ENCODE measurements around the gene IGSF10.
"Not testable (repeated sequence)": the region's sequence is repeated elsewhere in the genome, so short reads cannot be mapped to it uniquely, and the experiment has no call there.

The IGSF10 gene

DNA sequence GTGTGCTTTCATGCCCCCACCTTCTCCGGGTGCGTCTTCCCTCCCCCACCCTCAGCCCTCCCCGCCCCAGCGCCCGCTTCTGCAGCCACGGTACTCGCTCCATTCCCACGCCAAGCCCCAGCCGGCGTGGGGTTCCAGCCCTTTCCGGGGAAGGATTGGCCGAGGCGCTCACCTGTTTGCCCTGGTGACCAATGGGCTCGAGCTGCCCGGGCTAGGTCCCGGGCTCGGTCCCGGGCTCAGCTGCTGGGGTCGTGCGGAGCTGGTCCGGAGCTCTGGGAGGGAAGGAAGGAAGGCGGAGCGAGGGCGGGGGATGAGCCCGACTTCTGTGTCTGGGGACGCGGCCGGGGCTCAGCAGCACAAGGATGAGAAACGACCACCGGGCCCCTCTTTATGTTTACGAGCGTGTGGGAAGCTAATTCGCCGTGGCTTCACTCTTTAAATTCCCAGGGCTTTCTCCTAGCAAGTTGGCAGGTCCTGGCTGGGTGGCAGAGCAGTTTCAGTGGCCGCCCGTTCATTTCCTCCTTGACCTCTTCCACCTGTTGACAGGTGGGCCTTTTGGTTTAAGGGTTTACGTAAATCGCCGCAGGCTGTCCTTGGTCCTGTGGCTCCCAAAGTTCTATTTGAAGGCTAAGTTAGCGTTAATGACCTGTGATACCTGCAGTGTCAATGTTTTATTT lies at the start of gene IGSF10:
TSS of gene IGSF10 (minus strand) at position 288 of the 677 bp plus-strand sequence. CDS start 2,352 bp downstream, outside the sequence.
- no peak for DNase-seq

- DNase-seq: not testable (repeated sequence)
Observed at GRCh38 chr3:151509468-151510135, 48.7 kb upstream of the IGSF10 start.

DNA sequence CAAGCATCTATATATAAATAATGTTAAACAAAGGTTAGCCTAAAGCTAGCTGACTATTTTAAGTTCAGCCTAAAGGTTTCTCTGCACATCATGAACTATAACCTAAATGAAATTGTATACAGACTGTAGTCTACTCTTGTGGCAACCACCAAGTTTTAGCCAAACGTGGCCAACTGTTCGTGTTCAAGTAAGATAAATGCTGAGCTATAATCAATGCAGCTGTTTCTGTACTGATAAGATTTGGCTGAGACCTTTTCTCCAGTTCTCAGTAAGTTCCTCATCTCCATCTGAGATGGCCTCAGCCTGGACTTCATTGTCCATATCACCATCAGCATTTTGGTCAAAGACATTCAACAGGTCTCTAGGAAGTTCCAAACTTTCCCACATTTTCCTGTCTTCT lies 43.7 kb upstream of the IGSF10 start:
- DNase-seq: no peak

GRCh38 chr3:151503074-151503473 lies 42.2 kb upstream of the IGSF10 start:
- DNase-seq: no peak

GRCh38 chr3:151501923-151502632 lies 41.2 kb upstream of the IGSF10 start:
- DNase-seq: no peak

DNA sequence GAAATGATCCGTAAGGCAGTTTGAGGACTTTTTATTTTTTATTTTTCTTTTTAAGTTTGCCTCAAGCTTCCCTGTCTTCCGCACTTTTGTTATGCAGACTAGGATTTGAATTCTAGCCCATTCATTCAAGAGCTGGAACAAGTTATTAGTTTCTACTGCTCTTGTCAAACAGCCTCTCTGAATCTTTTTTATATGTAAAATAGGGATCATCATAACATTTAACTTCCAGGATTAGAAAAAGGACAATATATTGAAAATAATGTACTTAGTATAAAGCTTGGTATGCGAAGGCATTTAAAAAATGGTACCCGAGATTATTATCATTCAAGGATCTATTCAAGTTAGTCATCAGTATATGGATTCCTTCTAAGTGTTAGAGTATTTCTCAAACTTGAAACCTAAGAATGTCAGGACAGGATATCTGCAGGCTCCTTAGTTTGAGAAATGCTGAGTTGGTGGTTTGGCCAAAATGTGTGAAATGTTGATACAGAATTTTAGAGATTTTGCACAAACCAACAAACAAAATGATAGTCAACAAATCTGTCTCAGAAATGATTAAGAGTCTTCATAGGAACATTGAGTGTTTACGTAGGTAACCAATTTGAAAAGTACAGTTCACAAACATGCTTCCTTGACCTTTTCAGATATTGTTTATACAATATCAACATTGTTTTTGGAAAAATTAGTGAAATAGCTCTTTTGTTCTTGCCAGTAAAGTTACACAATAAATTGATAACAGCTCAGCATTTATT lies 40.5 kb upstream of the IGSF10 start:
- no peak for DNase-seq

DNA sequence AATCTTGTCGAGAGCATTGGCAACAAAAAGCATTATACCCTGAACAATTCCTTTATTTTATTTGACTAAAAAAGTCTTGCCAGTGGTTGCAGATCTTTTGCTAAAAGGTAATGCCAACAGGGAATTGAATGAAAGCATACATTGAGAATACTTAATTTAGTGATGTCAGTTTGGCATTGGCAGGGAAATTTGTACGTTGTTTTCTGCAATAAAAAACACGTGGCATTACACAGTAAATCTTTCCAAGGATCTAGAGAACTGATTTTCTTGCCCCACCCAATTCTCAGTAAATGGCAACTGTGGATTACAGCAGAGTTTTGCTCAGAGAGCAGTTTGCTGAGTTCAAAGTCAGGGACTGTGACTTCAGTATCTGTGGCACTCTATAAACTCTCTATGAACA lies 38.3 kb upstream of the IGSF10 start:
- DNase-seq: no peak

DNA sequence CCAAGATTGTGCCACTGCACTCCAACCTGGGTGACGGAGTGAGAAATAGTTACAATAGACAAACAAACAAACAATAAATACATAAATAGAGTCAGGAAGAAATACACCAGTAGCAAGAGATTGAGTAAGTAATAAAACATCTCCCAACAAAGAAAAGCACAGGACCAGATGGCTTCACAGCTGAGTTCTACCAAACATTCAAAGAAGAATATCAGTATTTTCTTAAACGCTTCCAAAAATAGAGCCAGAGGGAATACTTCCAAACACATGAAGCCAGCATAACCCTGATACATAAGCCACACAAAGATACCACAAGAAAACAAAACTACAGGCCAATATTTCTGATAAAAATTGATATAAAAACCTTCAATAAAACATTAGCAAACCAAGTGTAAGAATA lies 30.7 kb upstream of the IGSF10 start:
- no peak for DNase-seq

DNA sequence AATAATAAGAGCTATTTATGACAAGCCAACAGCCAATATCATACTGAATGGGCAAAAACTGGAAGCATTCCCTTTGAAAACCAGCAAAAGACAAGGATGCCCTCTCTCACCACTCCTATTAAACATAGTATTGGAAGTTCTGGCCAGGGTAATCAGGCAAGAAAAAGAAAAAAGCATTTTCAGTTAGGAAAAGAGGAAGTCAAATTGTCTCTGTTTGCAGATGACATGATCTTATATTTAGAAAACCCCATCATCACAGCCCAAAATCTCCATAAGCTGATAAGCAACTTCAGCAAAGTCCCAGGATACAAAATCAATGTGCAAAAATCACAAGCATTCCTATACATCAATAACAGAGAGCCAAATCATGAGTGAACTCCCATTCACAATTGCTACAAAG lies 27.0 kb upstream of the IGSF10 start:
- not testable (repeated sequence) for DNase-seq

DNA sequence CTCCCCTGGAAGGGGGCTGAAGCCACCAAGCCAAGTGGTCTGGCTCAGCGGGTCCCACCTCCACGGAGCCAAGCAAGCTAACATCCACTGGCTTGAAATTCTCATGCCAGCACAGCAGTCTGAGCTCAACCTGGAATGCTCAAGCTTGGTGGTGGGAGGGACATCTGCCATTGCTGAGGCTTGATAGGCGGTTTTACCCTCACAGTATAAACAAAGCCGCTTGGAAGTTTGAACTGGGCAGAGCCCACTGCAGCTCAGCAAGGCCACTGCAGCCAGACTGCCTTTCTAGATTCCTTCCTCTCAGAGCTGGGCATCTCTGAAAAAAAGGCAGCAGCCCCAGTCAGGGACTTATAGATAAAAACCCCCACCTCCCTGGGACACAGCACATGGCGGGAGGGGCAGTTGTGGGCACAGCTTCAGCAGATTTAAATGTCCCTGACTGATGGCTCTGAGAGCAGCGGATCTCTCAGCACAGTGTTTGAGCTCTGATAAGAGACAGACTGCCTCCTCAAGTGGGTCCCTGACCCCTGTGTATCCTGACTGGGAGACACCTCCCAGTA lies 23.2 kb upstream of the IGSF10 start:
- DNase-seq: no peak

- no peak for DNase-seq
Observed at GRCh38 chr3:151483488-151483887, 22.6 kb upstream of the IGSF10 start.

DNA sequence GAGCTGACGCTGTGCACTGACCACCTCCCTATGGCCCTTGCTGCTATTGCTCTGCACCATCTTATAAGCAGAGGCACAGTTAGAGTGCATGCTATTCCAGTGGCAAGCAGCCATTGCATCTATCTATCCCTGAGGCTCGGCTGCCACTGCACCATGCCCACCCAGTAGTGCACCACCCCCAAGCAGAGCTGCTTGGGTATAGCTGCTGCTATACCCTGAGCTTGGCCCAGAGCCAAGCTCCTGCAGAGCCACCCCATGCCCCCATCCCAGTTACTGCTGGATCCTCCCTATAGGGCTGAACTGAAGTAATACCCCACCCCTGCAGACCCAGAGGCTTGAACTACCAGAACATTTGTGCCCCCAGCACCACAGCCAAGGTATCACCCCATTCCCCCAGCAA lies 19.6 kb upstream of the IGSF10 start:
- DNase-seq: no peak

DNA sequence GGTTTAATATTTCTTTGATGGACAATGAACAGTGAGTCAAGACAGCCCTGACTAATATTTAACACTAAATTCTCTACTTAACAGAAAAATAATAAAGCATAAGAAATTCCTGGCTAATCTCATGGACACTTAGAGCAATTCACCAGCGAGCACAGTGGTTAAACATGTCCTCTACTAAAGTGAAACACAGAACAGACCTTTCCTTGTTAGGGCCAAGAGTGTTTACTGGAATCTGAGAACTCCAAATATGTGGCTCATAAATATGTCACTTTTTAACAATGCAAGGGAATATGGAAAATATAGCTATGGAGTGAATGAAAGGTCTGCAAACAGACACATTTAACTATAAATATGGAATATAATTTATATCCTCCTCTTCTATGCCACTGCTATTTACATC lies 18.6 kb upstream of the IGSF10 start:
- no peak for DNase-seq

DNA sequence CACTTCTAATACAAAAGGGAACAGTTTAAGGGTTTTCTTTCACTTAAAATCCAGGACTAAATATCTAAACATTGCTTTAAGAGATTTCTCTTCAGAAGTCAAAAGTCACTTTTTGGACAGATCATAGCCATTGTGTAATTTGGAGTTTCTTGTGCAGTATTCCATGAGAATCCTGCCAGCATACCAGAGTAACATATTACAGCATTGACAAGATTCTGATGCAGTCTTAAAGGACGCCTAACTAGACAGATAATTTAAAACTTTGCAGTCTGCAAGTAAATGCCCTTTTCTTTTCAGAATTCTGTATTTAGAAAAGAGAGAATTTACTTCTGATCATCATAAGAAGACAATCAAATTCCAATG lies 17.5 kb upstream of the IGSF10 start:
- no peak for DNase-seq

DNA sequence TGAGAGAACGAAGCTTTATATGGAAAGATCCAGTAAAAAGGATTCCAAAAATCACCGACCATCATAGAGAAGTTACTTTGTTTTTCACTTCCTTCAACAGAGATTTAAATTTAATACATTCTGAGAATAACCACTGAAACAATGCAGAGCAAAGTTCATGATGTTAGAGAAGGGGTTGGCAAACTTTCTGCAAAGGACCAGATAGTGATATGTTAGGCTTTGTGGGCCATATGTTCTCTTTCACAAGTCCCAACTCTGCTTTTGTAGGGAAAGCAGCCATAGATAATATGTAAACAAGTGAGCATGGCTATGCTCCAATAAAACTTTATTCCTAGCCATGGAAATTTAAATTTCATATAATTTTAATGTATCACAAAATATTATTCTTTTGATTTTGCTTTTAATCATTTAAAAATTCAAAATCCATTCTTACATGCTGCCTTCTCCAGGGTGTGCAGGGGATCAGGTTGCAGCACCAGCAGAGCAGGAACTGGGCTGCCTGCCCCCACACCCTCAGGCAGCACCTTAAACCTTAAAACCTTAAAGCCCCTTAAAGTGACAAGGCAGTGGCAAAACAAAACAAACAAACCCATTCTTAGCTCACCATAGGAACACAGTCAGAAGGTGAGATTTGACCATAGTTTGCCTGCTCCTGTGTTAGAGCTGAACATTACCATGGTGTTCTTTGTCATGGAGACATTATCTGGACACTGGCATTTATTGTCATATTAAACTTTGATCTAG lies 16.9 kb upstream of the IGSF10 start:
- DNase-seq: no peak

DNA sequence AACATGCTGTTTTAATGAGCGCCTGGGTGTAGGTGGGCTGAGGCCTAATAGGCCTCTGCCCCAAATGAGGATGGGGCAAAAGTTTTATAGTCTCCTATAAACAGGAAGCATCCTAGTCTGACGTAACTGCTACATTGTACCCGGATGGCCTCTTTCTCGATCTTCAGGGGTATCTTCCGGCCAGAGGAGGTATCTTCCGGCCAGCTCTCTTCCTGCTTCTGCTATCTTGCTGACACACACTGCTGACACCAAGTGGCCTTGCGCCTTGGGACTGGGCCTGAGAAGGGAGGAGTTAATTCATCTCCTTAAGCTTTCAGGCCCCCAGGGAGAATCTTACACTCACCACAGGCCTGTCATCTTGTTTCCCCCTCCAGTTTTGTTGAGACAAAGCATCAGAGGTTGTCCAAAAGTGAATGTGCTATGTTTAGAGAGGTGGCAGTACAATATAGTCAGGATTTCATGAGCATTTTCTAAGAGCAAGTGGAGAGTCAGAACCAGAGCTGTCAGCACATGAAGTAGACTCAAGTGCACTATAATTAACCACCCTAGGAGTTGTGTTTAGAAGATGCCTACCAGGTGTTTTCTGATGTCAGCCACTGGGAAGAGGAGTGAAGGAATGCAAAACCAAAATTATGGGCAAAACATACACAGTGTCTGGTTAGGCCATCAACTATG lies 15.6 kb upstream of the IGSF10 start:
- no peak for DNase-seq

- no peak for DNase-seq
Observed at GRCh38 chr3:151468284-151468917, 7.5 kb upstream of the IGSF10 start.

GRCh38 chr3:151467069-151467468 lies 6.2 kb upstream of the IGSF10 start:
- no peak for DNase-seq

- no peak for DNase-seq
Observed at GRCh38 chr3:151462991-151463390, 2.1 kb upstream of the IGSF10 start.

DNA sequence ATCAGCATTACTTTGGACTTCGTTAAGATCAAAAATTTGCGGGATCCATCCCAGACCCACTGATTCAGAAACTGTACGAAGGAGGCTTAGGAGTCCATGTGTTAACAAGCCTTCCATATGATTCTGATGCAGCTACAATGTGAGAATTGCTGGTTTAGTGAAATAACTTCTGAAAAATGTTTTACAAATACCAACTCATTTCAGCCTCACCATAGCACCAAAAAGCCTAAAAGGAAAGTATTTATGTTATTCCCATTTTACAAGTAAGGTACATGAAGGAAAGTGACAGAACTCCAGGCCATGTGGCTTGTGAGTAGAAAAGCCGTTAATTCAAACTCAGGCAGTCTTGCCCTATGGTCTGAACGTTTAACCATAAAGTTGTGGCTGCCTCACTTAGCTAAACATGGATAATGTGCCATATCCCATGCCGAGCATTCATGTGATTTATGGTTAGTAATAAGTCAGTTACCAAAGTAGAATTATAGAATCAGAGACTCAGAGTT lies 1.5 kb upstream of the IGSF10 start:
- no peak for DNase-seq

DNA sequence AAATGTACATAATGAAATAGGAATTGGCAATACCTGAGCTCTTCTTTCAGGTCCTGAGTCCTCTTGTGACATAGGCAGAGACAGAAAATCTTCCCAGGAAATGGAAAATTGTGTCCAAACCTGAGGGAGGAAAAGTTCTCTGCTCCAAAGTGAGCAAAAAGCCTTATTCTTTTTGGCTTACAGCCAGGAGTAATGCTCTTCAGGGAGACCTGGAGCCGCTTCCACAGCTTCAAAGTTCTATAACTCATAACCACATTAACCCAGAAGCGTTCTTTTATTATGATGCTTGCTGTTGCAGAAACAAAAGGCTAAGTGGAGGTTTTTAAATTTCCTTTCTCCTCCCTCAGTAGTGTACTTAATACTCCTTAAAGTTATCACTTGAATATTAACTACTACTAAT lies 633 bp downstream of the IGSF10 start:
- no peak for DNase-seq
